CD4-positive, alpha-beta T cell (primary cell): ENCODE measurements around the gene ENGASE. TPM values are rescaled to one million over a fixed set of nuclear protein-coding genes. Genes with fewer than 3 reads are reported as not detected.

Experiments used
- ATAC-seq: fragments of 200-7000 bp; cut with Tn5 transposase; one replicate; pipeline ENCODE4 v1.10.0; 2022; ENCODE audit warnings: mild to moderate bottlenecking; ENCODE audit not compliant: poor library complexity
- CTCF ChIA-PET: fragments of 350-600 bp; sonication (Branson Sonifier 250); formaldehyde crosslinking; loops from one replicate; lab custom pipeline; 2021; ENCODE audit warnings: antibody characterized with exemption, inconsistent platforms; lab: Charles Lee
- POLR2A ChIA-PET: fragments of 350-600 bp; sonication (Branson Sonifier 250); formaldehyde crosslinking; loops from one replicate; lab custom pipeline; 2021; ENCODE audit warnings: antibody characterized with exemption, inconsistent platforms; lab: Charles Lee
- DNase-seq, 14 experiments: peaks; one replicate each; pipeline ENCODE4 v3.0.0-alpha.2; 2013 to 2020; ENCODE audit warnings: mixed read lengths in 2 of 14
- H3K27ac ChIP-seq, 2 donors: one replicate each; pipeline versions ENCODE4 v1.5.1 to v1.7.0; 2013; ENCODE audit warnings: low read length in 2 of 2, low read depth in 1 of 2, mild to moderate bottlenecking in 1 of 2
- H3K27me3 ChIP-seq, 2 experiments: 1 replicate in 1 of 2; 2 replicates in 1 of 2; pipeline versions ENCODE4 v1.6.1 to v1.7.0; 2013; ENCODE audit warnings: low read length in 2 of 2, control low read depth in 1 of 2, mild to moderate bottlenecking in 1 of 2, moderate library complexity in 1 of 2; ENCODE audit not compliant: insufficient read depth in 2 of 2, control insufficient read depth in 1 of 2
- H3K36me3 ChIP-seq: one replicate; pipeline ENCODE4 v1.6.1; 2013; ENCODE audit warnings: low read length, control low read depth; ENCODE audit not compliant: insufficient read depth
- H3K4me1 ChIP-seq: one replicate; pipeline ENCODE4 v1.6.1; 2013; ENCODE audit warnings: low read length, control low read depth; ENCODE audit not compliant: insufficient read depth
- H3K4me3 ChIP-seq: one replicate; pipeline ENCODE4 v1.5.1; 2013; ENCODE audit warnings: mild to moderate bottlenecking, low read length, moderate library complexity
- H3K9me3 ChIP-seq, 2 experiments: 1 replicate in 1 of 2; 2 replicates in 1 of 2; pipeline versions ENCODE4 v1.6.1 to v1.7.0; 2013; ENCODE audit warnings: low read length in 2 of 2, mild to moderate bottlenecking in 2 of 2, control low read depth in 1 of 2, moderate library complexity in 1 of 2; ENCODE audit not compliant: control insufficient read depth in 1 of 2, insufficient read depth in 1 of 2
- H3K27ac Mint-ChIP-seq: one replicate; pipeline ENCODE4 v1.8.0; 2020; ENCODE audit warnings: mixed read lengths
- H3K27me3 Mint-ChIP-seq: one replicate; pipeline ENCODE4 v1.8.0; 2021; ENCODE audit warnings: mixed read lengths
- H3K36me3 Mint-ChIP-seq: one replicate; pipeline ENCODE4 v1.8.0; 2021; ENCODE audit warnings: low read depth, mixed read lengths
- H3K4me1 Mint-ChIP-seq: one replicate; pipeline ENCODE4 v1.8.0; 2021; ENCODE audit warnings: low read depth, mixed read lengths
- H3K4me3 Mint-ChIP-seq: one replicate; pipeline ENCODE4 v1.8.0; 2020; ENCODE audit warnings: mild to moderate bottlenecking, mixed read lengths
- H3K9me3 Mint-ChIP-seq: one replicate; pipeline ENCODE4 v1.8.0; 2020; ENCODE audit warnings: mixed read lengths
- intact Hi-C, 2 experiments: fragments of 100-400 bp; cut with DNase I in 1 of 2; cut with micrococcal nuclease in 1 of 2; formaldehyde crosslinking; loops; one replicate each; pipeline versions ENCODE4 v1.15.1 to v1.9.0; 2023 to 2025; cut with DNase I, micrococcal nuclease
- total RNA-seq, 174 experiments: library from RNA in 2 of 174; stranded (reverse) in 2 of 174; gene quantifications; one replicate each; pipeline ENCODE4 v1.2.3 and lab custom pipeline; 2021 to 2026
- TF ChIP-seq, protein P1 (sequence below): fragments of 200-600 bp; IDR thresholded peaks from one replicate; pipeline ENCODE4 v1.8.0; 2022; ENCODE audit warnings: antibody characterized with exemption, mild to moderate bottlenecking

ENGASE gene
- total RNA-seq, 2 experiments from 2014 or later, result 49.8 to 50.9 TPM

DNA sequence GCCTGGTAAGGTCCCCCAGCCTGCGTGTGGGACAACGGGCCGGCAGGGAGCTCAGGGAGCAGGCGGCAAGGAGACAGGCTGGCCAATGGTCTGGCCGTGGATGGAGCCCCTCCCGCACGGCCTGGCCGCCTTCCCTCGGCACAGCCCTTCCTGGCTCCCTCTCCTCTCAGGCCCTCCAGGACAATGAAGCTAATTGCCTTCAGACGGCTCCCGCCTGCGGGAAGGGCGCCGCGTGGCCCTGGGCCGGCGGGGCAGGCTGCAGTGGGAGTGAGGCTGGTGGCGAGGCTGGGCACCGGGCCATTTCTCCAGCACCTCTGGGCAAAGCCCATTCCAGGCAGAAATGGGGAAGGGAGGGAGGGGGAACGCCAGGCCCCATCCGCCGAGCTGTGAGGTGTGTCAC is 50.9 kb downstream of the ENGASE start:
- Histone ChIP-seq H3K4me3 (no peak overlapping the region), H3K36me3 (no peaks in the 10 kb centered on the region), H3K27me3 (peaks cover 2 to 15% of the 10 kb centered on the region in 2 experiments), H3K27ac (no peak overlapping the region), H3K4me1 (no peaks in the 10 kb centered on the region), H3K9me3 (no peaks in the 10 kb centered on the region)
- Mint-ChIP-seq H3K4me1 (no peaks in the 10 kb centered on the region), H3K27me3 (peaks cover 16% of the 10 kb centered on the region), H3K27ac (no peak overlapping the region), H3K36me3 (no peaks in the 10 kb centered on the region), H3K9me3 (no peaks in the 10 kb centered on the region), H3K4me3 (no peak overlapping the region)
- ChIA-PET CTCF (no interaction called here), POLR2A (no interaction called here)
- TF ChIP-seq, protein P1, sequence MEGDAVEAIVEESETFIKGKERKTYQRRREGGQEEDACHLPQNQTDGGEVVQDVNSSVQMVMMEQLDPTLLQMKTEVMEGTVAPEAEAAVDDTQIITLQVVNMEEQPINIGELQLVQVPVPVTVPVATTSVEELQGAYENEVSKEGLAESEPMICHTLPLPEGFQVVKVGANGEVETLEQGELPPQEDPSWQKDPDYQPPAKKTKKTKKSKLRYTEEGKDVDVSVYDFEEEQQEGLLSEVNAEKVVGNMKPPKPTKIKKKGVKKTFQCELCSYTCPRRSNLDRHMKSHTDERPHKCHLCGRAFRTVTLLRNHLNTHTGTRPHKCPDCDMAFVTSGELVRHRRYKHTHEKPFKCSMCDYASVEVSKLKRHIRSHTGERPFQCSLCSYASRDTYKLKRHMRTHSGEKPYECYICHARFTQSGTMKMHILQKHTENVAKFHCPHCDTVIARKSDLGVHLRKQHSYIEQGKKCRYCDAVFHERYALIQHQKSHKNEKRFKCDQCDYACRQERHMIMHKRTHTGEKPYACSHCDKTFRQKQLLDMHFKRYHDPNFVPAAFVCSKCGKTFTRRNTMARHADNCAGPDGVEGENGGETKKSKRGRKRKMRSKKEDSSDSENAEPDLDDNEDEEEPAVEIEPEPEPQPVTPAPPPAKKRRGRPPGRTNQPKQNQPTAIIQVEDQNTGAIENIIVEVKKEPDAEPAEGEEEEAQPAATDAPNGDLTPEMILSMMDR, result no peak
- DNase-seq (no peak), ATAC-seq (no peak)
- intact Hi-C loops, result no loop called here

DNA sequence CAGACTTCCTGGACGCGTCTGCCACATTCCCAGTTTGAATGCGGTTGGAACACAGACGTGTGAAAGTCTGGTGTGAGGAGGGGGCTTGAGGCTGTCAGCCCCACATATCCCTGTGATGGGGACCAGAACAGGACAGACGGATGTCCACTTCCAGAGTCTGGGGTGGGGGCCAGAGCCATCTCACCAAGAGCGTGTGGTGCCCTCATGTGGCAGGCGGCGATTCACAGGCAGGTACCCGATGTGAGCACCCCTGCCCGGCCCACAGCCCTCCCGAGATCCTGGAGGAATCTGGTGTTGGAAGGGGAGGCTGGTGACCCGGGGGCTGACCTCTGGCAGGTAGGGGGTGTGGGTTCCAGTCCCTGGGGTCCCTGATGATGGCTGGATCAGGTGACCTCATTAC is 51.5 kb downstream of the ENGASE start:
- no peaks in the 10 kb centered on the region for H3K4me1 Mint-ChIP-seq
- TF ChIP-seq, protein P1, result no peak

DNA sequence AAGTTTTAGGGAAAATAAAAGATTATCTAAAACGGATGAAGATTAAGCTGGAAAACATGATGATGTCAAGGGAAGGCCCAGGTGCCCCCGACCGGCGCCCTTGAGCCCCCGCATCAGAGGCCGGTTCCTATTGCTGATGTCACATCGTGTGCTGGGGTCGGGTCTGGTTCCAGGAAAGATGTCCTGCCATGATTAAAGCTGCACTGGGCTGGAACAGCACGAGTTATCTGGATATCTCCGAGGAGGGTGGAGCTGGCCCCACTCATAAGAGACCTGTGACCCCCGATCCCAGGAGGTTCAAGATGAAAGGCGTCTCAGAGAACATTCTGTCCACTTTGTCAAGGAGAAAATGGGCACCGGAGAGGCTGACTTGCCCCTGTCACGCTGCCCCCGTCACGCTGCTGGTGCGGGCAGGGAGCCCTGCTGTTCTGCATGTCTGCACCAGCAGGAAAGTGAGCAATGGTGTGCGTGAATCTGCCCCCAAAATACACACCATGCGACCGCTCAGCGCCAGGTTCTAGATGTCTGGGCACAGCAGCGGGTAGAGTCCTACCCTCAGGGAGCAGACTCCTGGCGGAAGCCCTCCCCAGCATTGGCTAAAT is 53.0 kb downstream of the ENGASE start:
- H3K27me3 ChIP-seq, result peaks cover 2 to 15% of the 10 kb centered on the region in 2 experiments
- Mint-ChIP-seq H3K9me3 (no peaks in the 10 kb centered on the region), H3K27me3 (peaks cover 20% of the 10 kb centered on the region), H3K4me1 (no peaks in the 10 kb centered on the region), H3K4me3 (no peak overlapping the region), H3K36me3 (no peaks in the 10 kb centered on the region), H3K27ac (no peak overlapping the region)
- ATAC-seq (no peak), DNase-seq (no peak)
- intact Hi-C loops, result no loop called here
- peaks cover 0 to 5% of the 10 kb centered on the region in 2 experiments for H3K9me3 ChIP-seq
- CTCF ChIA-PET, result no interaction called here
- H3K27ac ChIP-seq, result no peak overlapping the region
- POLR2A ChIA-PET, result no interaction called here
- no peak overlapping the region for H3K4me3 ChIP-seq
- no peaks in the 10 kb centered on the region for H3K4me1 ChIP-seq
- TF ChIP-seq, protein P1, result no peak
- no peaks in the 10 kb centered on the region for H3K36me3 ChIP-seq

More for the DNA sequence above, 51.5 kb downstream of the ENGASE start:
- H3K4me3 Mint-ChIP-seq, result no peak overlapping the region
- CTCF ChIA-PET, result no interaction called here
- no peaks in the 10 kb centered on the region for H3K9me3 Mint-ChIP-seq
- Histone ChIP-seq H3K27me3 (peaks cover 2 to 15% of the 10 kb centered on the region in 2 experiments), H3K4me1 (no peaks in the 10 kb centered on the region), H3K27ac (no peak overlapping the region), H3K4me3 (no peak overlapping the region), H3K36me3 (no peaks in the 10 kb centered on the region), H3K9me3 (peaks cover 0 to 4% of the 10 kb centered on the region in 2 experiments)
- no peak overlapping the region for H3K27ac Mint-ChIP-seq
- intact Hi-C loops, result no loop called here
- POLR2A ChIA-PET, result no interaction called here
- no peaks in the 10 kb centered on the region for H3K36me3 Mint-ChIP-seq
- DNase-seq (no peak), ATAC-seq (no peak)
- peaks cover 17% of the 10 kb centered on the region for H3K27me3 Mint-ChIP-seq
